Activated T-cell treated with anti-CD3 and anti-CD28 coated beads for 4 hours (primary cell): ENCODE measurements around the gene TCF4.

Experiments used
- DNase-seq: peaks from one replicate; pipeline ENCODE4 v3.0.0-alpha.2; 2020

Gene TCF4

DNA sequence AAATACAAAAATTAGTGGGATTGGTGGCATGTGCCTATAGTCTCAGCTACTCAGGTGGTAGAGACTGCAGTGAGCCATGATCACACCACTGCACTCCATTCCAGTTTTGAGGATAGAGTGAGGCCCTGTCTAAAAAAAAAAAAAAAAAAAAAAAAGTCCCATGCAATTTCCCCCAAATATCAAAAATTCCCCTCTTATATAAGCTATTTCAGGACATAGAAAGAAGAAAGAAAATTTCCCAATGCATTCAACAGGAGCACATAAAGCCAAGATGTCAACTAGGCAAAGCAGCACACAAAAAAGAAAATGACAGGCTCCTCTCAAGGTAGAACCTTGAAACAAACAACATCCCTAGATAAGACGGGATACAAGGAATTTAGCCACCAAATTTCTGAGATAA lies 213.3 kb downstream of the TCF4 start:
- DNase-seq = no peak

DNA sequence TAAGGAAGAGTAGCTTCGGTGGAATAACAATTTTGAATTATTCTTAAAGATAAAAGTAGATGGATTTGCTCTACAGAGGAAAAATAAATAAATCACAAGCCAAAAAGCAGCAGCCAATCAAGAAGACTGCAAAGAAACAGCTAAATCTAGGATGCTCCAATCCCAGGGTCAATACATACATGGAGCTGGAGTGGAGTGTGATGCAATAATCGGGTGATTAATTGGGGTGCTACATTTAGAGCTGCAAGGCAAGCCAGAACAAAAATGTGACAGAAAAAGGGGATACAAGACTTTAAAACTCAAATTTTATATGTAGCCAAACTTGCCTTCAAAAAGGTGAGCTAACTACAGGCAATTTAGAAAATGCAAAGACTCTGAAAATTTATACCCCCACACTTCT lies 215.8 kb downstream of the TCF4 start:
- DNase-seq = no peak

DNA sequence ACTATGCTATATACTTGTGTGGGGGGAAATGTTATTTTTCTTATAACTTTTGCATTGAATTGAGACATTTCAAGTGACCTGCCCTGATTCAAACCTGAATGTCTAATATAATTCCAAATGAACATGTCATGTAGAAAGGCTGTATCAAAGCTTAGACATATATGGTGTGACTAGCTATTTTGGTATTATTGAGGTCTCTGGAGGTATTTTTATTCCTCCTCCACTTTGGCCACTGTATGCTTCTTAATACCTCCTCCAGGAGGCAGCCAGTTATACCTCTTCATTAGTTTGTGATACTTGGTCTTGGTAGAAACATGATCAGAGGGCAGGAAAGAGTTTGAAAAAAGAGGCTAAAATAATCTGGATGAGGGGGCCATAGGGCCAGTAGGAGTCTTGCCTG lies 217.1 kb downstream of the TCF4 start:
- no peak for DNase-seq

DNA sequence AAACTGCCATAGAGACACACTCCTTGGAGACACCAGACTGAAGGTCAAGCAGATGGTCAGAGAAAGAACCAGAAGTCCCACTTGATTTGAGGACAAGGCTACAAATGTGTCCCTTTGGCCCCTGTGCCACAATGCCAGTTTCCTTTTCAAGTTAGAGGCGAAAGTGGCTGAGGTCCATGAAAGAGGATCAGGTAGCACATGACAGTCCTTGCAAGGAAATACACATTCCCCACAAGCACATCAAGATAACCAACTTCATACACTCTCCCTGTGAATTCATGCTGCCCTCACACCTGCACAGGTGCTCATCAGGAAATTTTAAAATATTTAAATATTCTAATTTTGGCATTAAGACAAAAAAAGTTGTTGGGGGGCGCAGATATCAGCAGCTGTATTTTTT lies 218.6 kb downstream of the TCF4 start:
- no peak for DNase-seq

DNA sequence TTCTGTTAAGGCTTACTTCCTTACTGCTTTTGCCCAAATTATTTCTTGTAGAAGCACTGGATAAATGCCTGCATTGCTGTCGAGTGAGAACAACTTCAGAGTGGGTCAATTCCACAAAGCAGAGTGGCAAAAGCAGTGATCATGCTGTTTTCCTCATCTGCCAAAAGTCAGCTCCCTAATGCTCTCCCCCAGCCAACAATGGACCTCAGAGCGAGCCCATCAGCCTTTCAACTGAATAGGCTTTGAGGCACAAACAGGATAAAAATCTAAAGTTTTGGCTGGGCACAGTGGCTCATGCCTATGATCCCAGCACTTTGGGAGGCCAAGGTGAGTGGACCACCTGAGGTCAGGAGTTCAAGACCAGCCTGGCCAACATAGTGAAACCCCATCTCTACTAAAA lies 222.7 kb downstream of the TCF4 start:
- DNase-seq = no peak

DNA sequence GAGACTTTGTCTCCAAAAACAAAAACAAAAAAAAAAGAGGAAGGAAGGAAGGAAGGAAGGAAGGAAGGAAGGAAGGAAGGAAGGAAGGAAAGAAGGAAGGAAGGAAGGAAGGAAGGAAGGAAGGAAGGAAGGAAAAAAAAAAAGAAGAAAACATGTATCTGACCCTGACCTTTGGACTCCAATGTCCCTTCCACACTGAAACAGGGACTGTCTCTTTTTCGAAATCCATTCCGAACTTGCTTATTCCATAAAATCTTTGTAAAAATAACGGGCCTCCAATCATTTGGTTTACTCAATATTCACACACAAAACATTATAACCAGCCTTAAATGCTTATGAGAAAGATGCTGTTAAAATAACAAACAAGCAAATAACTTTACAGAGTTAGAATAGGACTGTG lies 225.7 kb downstream of the TCF4 start:
- no peak for DNase-seq

DNA sequence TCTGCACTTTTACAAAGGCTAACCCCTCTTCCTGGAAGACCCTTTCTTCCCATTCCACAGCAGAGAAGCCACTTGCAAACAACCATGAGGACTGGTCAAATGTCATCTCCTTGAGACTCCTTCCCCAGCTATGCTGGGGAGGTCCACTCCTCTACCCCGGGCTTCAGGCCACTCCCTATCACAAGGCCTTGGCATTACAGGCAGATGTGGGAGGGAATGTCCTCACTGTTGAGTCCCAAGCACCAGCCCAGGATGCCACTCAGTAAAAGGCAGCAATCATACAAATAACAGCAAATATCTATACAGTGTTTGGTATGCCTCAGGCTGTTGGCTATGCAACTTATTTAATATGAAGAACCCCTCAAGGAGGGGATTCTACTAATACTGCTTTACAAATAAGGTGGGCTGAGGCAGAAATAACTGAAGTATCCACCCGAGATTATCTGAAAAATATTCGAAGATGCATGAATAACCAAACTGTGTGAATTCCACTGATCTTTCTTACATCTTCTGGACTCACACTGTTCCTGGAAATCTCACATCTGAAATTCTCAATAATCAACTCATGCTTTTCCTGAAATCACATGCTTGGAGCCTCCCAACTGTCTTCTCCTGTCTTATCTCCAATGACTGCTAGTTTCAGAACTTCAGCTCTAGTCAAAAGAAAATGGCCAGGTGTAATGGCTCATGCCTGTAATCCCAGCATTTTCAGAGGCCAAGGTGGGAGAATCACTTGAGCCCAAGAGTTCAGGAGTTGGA lies 226.3 kb downstream of the TCF4 start:
- DNase-seq = no peak

DNA sequence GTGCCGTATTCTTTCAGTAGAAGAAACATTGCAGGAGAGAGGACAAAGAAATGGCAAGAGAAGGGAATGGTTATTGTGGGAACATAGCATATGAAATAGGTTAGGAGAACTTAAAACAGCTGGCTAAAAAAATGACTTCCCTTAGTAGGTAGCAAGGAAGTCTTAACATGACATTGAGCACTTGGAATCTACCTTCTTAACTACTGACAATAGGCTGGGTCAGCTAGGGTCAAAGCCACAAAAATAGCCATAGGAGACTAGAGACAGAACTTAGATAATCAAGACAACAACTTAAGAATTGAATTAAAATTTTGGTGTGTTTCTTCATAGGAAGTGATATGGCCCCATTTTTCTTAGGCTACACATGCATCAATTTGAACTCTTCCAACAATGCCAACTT lies 227.9 kb downstream of the TCF4 start:
- no peak for DNase-seq

DNA sequence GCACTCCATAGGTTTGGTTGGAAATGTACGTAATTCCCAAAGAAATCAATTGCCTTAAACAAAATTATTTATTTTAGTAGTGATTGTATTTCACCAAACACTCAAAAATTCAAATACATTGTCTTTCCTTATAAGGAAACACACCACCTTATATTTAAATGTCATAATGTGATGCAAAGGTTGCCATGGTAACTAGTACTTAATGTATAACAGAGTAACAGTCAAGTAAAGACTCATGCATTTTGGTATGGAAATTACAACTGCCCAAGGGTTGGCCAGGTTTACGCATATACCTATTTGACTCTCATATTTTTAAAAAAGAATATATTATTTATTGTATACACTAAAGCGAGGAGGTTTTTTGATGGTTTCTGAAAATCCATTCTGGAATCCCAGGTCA lies 231.2 kb downstream of the TCF4 start:
- no peak for DNase-seq

DNA sequence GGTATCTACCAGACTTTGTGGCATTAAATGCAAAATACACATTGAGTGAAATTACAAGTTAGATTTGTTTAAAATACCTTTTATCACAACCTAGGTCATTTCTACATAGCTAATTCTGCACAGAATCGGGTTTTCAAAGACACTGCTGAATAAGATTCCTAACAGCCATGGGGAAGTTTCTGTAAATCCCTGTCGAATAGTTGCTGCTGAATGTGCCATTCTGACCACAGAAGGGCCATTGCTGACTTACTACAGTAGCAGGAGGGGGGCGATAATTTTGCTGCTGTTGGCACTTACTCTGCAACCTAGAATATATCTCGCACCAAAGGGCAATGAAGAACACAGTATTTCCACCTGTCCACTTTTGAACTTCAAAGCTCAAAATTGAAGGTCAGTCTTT lies 232.8 kb downstream of the TCF4 start:
- no peak for DNase-seq

DNA sequence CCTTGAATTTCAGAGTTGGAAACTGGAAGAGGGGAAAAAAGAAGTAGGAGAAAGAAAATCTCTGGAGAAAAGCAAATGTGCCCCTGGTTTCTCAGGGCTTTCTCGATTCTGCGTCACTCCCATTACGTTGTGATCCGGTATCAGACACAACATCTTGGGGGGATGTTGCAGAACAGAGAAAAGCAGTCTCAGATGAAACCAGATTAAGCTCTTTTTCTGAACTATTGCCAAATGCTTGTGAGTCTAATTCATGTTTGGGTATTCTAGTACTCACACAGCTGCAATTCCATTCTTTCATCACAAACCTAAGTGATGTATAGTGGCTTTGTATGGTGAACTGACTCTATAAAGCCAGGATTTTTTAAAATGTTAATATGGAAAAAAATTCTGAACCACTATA lies 233.2 kb downstream of the TCF4 start:
- DNase-seq = no peak

DNA sequence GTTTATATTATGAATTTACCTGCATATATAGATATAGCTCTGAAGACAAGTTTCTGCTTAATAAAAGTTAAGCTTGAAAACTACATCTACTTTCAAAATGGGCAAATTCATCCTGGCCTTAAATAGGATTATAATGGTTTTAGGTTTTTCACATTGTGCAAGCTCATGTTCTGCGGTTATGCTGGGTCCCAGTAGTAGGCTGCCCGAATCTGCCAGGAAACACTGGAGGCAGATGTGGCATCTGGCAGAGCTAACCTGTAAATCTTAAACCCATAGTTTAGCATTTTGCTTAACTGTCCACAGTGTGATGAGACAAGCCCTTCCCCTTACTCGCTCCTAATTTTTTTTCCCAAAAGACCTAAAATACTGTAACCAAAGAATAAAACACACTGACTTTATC lies 234.2 kb downstream of the TCF4 start:
- no peak for DNase-seq

DNA sequence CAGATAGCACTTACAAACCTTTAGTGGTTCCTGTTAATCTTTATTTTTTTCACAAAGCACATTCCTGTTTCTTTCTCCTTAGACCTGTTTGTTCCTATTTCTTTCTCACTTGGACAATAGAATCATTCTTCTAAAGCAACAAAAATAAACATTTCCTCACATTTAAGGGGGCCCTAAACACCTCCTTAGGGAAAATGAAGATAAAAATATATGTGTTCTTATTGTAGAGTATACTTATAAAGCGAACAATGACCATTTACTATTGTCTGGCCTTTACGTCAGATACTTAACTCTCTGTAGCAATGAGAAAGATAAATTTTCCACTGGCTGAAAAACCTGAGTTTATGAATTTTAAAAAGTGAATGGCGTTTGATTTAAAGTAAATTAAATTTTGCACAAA lies 234.6 kb downstream of the TCF4 start:
- no peak for DNase-seq

DNA sequence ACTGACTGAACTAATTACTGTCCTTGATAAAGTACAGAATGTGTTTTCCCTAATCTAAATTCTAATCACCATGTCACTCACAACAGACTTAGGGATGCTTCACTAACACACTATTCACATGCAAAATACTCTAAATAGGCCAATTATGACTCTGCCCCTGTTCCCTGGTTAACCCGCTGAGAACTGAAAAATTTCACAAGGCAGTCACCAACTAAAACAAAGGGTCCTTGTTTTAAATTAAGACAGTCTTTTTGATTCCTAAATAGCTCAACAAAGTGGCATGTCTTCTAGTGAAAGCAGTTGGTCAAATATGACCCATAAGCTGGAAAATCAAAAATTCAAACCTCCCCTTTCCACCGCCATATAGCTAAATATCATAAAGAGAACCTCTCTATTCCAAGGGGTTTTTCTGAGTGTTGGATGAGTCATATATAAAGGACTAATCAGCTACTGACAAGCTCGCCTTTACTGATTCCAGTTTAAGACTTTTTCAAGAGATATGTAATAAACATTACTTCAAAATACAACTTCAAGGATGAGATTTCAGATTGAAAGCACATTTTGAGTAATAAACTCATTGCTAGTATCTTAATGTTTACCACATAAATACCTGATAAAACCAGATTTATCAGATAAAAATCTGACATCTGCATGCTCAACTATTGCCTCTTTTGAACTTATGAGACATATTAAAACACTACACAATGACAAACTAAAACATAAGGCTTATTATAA lies 235.8 kb downstream of the TCF4 start:
- DNase-seq = no peak

DNA sequence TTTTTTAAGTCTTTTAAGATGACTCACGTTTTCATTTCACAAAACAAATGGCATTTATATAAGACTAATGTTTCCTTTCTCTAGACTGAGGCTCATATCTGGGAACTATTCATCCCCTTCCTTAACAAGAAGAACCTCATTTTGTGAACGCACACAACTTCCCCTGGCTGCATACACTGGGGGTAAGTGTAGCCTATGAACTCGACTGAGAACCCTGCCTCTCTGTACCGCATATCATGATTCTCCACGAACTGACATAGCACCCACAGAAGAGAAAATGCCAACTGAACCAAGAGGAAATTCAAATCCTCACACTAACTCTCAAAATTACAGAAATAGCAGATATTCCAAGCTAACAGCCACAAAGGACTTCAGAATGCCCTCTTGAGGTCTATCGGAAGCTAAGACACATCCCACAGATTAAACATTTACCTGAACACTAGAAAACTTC lies 236.7 kb downstream of the TCF4 start:
- DNase-seq = no peak

DNA sequence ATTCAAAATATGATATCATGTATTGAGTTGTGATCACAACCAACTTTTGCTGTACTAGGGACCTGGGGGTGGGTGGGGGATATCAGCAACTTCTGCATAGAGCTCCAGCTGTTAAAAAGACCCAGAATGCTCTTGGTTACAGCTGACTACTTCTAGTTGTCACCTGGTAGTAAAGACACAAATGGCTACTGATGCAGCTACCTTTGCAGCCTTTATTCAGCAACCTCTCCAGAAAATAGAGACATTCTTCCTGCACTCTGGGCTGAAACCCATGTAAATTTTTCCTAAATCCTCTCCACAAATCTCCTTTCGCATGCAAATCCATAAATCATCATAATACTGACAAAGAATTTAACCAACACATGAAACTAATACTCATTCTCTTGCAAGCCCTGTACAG lies 238.3 kb downstream of the TCF4 start:
- no peak for DNase-seq

DNA sequence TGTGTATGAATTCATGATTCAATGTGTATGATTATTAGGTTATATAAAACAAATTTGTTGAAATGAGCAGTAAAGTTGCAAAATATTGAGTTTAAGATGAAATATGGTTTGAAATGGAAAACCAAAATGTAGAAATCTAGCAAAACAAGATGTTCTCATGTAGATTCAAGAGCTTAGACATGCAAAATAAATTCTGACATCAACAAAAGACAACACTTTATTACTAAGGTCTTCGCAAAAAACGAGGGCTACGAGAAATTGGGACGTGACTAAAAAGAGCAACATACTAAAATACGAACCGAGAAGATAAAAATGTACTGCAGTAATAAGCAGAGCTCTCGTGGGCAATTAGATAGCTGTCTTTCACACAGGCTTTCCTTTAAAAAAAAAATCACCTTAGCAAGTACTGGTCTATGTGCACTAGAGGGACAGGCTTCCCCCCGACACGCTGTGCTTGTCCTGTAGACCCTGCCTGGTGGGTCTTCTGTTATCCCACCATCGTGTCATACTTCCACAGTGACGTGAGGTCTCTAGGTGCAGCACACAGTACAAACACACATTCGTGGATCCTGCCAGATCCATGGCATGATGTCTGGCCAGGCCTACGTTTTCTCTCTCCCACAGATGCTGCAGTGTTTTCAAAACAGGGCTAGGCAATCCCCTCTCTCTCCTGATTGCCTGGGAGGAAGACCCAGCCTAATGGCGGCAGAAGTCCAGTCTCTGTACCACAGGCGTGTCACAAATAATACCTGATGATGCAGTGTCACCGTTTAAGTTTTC lies 240.8 kb downstream of the TCF4 start:
- no peak for DNase-seq

DNA sequence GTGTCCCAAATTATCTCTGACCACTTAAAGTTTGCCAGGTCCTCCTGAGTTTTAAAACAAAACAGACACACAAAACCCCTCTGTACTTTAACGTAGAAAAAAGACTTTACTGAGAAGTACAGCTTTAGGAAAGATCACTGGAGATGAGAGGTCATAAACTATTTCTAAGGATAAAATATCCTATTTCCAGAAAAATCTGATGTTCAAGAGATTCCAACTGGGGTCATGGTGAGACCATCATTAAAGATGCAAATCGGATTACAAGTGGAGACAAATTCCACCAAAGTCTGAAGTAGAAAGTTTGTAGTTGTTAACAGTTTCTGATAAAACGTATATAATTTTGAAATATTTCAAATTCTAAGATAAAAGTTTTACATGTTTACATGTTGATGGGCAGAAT lies 241.6 kb downstream of the TCF4 start:
- no peak for DNase-seq

DNA sequence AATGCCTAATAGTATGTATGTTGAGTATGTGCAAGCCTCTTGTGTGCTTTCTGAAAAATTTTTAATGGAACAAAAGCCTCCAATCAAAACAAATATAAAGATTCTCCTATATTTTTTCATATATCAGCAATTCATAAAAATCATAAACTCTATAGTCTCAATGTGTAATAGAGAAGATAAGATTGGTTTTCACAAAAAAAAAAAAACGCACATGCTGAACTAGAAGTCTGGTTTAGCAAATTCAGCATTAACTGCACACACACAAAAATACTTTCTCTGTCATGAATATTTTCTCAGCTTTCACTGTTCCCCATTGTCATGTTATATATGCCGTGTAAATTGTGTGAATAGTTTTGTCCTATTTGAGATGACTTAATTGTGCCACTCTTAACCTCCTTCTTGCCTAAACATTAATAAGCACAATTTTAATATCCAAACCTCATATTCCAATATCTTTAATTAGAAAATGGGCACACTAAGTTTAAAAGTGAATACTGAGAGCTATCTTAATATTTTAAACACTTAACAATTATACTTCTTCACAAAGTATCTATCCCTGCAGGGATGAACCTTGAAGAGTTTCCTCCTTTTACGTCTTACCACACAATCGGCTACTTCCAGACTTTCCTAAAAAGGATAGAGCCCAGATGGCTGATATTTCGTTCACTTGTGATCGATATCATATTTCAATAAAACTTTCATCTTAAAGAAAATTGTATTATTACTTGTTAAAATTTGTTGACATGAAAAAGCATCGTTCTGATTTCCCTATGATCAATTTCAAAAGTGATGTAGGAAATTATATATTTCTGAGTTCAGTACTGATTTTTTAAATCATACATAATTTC lies 242.7 kb downstream of the TCF4 start:
- no peak for DNase-seq

DNA sequence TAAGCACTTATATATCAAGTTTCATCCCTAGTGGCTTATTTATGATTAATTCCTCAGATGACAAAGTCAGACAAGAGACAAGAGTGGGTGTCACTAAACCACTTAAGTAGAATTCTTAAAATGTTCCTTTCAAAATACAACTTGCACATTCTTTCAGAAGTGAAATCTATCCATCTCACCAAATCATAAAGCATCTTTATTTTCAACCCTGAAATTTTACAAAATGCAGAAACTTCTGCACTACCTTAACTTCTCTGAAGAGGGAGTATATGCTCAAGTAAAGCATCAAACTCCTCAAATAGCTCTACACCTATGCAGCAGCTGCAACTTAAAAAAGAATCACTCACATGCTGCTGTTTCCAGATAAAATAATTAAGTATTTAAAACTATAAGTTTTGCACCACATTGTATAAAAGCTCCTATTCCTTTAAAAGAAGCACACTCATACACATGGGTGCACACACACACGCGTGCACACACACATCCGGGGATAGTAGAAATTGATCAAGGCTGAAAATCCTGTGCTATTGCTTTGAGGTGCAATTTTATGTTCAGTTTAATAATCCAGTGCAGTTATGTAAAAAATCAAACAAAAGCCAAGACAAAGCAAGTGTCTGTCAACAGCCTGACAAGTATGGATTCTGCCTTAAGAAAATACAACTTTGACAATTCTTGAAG lies 244.5 kb downstream of the TCF4 start:
- no peak for DNase-seq

DNA sequence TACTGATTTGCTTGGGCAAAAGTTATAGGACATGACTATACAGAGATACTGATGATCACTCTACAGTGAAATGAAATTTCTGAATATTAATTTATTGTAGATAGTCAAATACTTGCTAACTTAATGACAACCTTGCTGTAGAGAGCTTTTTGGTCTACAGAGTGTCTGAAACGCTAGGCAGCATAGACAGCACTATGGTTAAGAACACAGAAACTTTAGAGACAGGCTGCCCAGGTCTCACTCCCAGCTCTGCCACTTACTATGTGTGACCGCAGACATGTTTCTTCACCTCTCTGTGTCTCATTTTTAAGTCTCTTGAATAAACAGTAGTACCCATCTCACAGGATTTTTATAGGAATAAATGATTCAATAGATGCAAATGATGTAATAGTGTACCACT lies 247.0 kb downstream of the TCF4 start:
- DNase-seq = no peak

DNA sequence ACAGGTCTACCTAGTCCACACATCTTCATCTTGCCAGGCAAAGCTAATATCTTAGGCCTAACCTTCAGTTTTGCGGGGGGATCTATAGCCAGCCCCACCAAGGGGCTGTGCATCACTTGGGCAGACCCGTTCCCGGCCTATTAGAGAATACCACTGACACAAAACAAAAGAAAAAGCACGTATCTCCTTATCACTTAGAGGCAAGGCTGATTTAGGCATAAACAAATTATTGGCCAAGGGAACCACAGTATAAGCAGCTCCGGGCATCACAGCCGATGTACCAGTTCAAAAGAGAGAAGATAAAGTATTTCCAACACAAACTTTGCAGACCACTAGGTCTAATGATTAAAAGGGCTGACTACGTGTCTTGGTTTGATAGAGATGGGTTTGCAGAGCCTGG lies 248.0 kb downstream of the TCF4 start:
- no peak for DNase-seq
